GM12878 (cell line): ENCODE measurements around the gene USP11. TPM values are rescaled to one million over a fixed set of nuclear protein-coding genes. Genes with fewer than 3 reads are reported as not detected.
A peak's percentile ranks its signal among the peaks of the same experiment; 100 is the strongest.

Source experiments
- BRCA1 ChIP-seq: IDR thresholded peaks from 2 replicates; pipeline ENCODE4 v1.6.1; 2011; ENCODE audit warnings: low read depth, low read length, improper control_type of control experiment
- CREM ChIP-seq: IDR thresholded peaks from 2 replicates; pipeline ENCODE4 v1.6.1; 2014; ENCODE audit warnings: antibody characterized with exemption, low read depth
- EGR1 ChIP-seq, 2 experiments: IDR thresholded peaks; 1 replicate in 1 of 2; 2 replicates in 1 of 2; pipeline ENCODE4 v1.6.1; 2011 to 2012; ENCODE audit warnings: low read depth in 2 of 2, low read length in 2 of 2, borderline replicate concordance in 1 of 2, mild to moderate bottlenecking in 1 of 2, moderate library complexity in 1 of 2
- FOXK2 ChIP-seq: fragments of 450-650 bp; IDR thresholded peaks from 2 replicates; pipeline ENCODE4 v1.6.1; 2017; ENCODE audit warnings: mild to moderate bottlenecking, moderate library complexity
- FOXM1 ChIP-seq: IDR thresholded peaks from 2 replicates; pipeline ENCODE4 v1.6.1; 2012; ENCODE audit warnings: low read depth, mild to moderate bottlenecking, inconsistent platforms, low read length, moderate library complexity
- HDAC2 ChIP-seq: fragments of 200-600 bp; sonication (generic); IDR thresholded peaks from 2 replicates; pipeline ENCODE4 v1.6.1; 2017
- MYB ChIP-seq: fragments of 150-350 bp; IDR thresholded peaks from 2 replicates; pipeline ENCODE4 v1.6.1; 2014; ENCODE audit warnings: mild to moderate bottlenecking, low read depth, low read length, borderline replicate concordance
- NFIC ChIP-seq: IDR thresholded peaks from 2 replicates; pipeline ENCODE4 v1.6.1; 2012; ENCODE audit warnings: low read depth, mild to moderate bottlenecking, inconsistent platforms, low read length, moderate library complexity
- SP1 ChIP-seq: IDR thresholded peaks from one replicate; pipeline ENCODE4 v1.6.1; 2011; ENCODE audit warnings: low read depth, low read length
- SREBF1 ChIP-seq: IDR thresholded peaks from 2 replicates; pipeline ENCODE4 v1.6.1; 2012; ENCODE audit warnings: mild to moderate bottlenecking, low read length
- SUPT20H ChIP-seq: IDR thresholded peaks from 2 replicates; pipeline ENCODE4 v1.6.1; 2011; ENCODE audit warnings: low read depth, mild to moderate bottlenecking, low read length, moderate library complexity, borderline replicate concordance; ENCODE audit not compliant: control insufficient read depth
- YBX1 ChIP-seq: fragments of 450-650 bp; IDR thresholded peaks from 2 replicates; pipeline ENCODE4 v1.6.1; 2016; ENCODE audit warnings: antibody characterized with exemption
- polyA plus RNA-seq, 11 experiments: library from polyadenylated mRNA; depleted of rRNA in 4 of 11; unstranded in 6 of 11; stranded (reverse) in 5 of 11; fragments of >200 nt; fragmentation: Nextera tagmentation in 4 of 11; fragmentation: Illumina TruSeq in 1 of 11; extraction: Ambion mirVana in 4 of 11; extraction: Trizol in 1 of 11; gene quantifications; 1 replicate in 1 of 11; 2 replicates in 10 of 11; pipeline versions ENCODE4 v1.2.1 to v1.2.3, GENCODE V29; 2011 to 2016; ENCODE audit warnings: inconsistent platforms in 2 of 11, missing spikeins in 2 of 11, low read depth in 1 of 11
- total RNA-seq, 4 experiments: library from RNA; depleted of rRNA in 3 of 4; stranded (reverse); fragments of >200 nt in 3 of 4; fragmentation: Illumina TruSeq in 1 of 4; extraction: Trizol in 1 of 4; gene quantifications; 2 replicates each; pipeline versions ENCODE4 v1.2.1 to v1.2.3, GENCODE V29; 2013 to 2021
- TF ChIP-seq, protein P1 (sequence below): fragments of 450-650 bp; IDR thresholded peaks from 2 replicates; pipeline ENCODE4 v1.6.1; 2016; ENCODE audit warnings: mild to moderate bottlenecking, moderate library complexity, borderline replicate concordance
- TF ChIP-seq, protein P2 (sequence below): fragments of 450-650 bp; formaldehyde crosslinking; IDR thresholded peaks from 2 replicates; pipeline ENCODE4 v1.4.0; 2022; ENCODE audit warnings: mild to moderate bottlenecking, moderate library complexity
- TF ChIP-seq, protein P3 (sequence below): fragments of 450-650 bp; IDR thresholded peaks from 2 replicates; pipeline ENCODE4 v1.6.1; 2016; ENCODE audit warnings: mild to moderate bottlenecking
- TF ChIP-seq, protein P4 (sequence below): fragments of 450-650 bp; IDR thresholded peaks from 2 replicates; pipeline ENCODE4 v1.6.1; 2018; ENCODE audit warnings: mild to moderate bottlenecking, low read depth, moderate library complexity; ENCODE audit not compliant: partially characterized antibody

Gene USP11
- total and polyA plus RNA-seq, 10 of the 15 experiments (the other 5 are each of a cell fraction or from before 2014, with no cell fraction given), result 3.3 to 44.0 (median 20.9) TPM

DNA sequence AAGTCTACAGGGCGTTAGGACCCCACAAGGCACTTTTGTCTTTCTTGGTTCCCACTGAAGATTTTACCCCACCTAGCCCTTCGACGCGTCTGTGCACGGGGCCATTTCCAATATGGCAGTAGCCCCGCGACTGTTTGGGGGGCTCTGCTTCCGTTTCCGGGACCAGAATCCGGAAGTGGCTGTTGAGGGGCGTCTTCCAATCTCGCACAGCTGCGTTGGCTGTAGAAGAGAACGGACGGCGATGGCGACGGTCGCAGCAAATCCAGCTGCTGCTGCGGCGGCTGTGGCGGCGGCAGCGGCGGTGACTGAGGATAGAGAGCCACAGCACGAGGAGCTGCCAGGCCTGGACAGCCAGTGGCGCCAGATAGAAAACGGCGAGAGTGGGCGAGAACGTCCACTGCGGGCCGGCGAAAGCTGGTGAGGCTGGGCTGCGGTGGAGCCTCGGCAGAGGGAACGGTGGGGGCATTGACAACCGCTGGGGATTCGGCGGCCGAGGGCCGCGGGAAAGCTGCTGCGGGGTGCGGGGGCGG is at the start of gene USP11 (continued):
- TF ChIP-seq, protein P1, sequence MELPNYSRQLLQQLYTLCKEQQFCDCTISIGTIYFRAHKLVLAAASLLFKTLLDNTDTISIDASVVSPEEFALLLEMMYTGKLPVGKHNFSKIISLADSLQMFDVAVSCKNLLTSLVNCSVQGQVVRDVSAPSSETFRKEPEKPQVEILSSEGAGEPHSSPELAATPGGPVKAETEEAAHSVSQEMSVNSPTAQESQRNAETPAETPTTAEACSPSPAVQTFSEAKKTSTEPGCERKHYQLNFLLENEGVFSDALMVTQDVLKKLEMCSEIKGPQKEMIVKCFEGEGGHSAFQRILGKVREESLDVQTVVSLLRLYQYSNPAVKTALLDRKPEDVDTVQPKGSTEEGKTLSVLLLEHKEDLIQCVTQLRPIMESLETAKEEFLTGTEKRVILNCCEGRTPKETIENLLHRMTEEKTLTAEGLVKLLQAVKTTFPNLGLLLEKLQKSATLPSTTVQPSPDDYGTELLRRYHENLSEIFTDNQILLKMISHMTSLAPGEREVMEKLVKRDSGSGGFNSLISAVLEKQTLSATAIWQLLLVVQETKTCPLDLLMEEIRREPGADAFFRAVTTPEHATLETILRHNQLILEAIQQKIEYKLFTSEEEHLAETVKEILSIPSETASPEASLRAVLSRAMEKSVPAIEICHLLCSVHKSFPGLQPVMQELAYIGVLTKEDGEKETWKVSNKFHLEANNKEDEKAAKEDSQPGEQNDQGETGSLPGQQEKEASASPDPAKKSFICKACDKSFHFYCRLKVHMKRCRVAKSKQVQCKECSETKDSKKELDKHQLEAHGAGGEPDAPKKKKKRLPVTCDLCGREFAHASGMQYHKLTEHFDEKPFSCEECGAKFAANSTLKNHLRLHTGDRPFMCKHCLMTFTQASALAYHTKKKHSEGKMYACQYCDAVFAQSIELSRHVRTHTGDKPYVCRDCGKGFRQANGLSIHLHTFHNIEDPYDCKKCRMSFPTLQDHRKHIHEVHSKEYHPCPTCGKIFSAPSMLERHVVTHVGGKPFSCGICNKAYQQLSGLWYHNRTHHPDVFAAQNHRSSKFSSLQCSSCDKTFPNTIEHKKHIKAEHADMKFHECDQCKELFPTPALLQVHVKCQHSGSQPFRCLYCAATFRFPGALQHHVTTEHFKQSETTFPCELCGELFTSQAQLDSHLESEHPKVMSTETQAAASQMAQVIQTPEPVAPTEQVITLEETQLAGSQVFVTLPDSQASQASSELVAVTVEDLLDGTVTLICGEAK, result peak; percentile 84
- TF ChIP-seq EGR1 (IDR thresholded peaks at IDR 0.05; ENCODE audit: borderline replicate concordance in 1 of 2, low read depth in 2 of 2, low read length in 2 of 2) (peak in 1 of 2 experiments; percentile 78; a peak in 2 of 3 replicates), MYB (no peak), NFIC (no peak), FOXK2 (no peak), CREM (no peak), SP1 (no peak), SREBF1 (no peak), BRCA1 (no peak), YBX1 (no peak), HDAC2 (no peak), SUPT20H (no peak), FOXM1 (0 out of 2 replicates have a peak, but pooled peaks have one; percentile 11)
- TF ChIP-seq, protein P2, sequence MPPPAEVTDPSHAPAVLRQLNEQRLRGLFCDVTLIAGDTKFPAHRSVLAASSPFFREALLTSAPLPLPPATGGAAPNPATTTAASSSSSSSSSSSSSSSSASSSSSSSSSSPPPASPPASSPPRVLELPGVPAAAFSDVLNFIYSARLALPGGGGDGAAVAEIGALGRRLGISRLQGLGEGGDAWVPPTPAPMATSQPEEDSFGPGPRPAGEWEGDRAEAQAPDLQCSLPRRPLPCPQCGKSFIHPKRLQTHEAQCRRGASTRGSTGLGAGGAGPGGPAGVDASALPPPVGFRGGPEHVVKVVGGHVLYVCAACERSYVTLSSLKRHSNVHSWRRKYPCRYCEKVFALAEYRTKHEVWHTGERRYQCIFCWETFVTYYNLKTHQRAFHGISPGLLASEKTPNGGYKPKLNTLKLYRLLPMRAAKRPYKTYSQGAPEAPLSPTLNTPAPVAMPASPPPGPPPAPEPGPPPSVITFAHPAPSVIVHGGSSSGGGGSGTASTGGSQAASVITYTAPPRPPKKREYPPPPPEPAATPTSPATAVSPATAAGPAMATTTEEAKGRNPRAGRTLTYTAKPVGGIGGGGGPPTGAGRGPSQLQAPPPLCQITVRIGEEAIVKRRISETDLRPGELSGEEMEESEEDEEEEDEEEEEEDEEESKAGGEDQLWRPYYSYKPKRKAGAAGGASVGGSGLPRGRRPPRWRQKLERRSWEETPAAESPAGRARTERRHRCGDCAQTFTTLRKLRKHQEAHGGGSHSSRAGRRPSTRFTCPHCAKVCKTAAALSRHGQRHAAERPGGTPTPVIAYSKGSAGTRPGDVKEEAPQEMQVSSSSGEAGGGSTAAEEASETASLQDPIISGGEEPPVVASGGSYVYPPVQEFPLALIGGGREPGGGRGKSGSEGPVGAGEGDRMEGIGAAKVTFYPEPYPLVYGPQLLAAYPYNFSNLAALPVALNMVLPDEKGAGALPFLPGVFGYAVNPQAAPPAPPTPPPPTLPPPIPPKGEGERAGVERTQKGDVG, result no peak
- TF ChIP-seq, protein P3, sequence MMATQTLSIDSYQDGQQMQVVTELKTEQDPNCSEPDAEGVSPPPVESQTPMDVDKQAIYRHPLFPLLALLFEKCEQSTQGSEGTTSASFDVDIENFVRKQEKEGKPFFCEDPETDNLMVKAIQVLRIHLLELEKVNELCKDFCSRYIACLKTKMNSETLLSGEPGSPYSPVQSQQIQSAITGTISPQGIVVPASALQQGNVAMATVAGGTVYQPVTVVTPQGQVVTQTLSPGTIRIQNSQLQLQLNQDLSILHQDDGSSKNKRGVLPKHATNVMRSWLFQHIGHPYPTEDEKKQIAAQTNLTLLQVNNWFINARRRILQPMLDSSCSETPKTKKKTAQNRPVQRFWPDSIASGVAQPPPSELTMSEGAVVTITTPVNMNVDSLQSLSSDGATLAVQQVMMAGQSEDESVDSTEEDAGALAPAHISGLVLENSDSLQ, result no peak
- TF ChIP-seq, protein P4, sequence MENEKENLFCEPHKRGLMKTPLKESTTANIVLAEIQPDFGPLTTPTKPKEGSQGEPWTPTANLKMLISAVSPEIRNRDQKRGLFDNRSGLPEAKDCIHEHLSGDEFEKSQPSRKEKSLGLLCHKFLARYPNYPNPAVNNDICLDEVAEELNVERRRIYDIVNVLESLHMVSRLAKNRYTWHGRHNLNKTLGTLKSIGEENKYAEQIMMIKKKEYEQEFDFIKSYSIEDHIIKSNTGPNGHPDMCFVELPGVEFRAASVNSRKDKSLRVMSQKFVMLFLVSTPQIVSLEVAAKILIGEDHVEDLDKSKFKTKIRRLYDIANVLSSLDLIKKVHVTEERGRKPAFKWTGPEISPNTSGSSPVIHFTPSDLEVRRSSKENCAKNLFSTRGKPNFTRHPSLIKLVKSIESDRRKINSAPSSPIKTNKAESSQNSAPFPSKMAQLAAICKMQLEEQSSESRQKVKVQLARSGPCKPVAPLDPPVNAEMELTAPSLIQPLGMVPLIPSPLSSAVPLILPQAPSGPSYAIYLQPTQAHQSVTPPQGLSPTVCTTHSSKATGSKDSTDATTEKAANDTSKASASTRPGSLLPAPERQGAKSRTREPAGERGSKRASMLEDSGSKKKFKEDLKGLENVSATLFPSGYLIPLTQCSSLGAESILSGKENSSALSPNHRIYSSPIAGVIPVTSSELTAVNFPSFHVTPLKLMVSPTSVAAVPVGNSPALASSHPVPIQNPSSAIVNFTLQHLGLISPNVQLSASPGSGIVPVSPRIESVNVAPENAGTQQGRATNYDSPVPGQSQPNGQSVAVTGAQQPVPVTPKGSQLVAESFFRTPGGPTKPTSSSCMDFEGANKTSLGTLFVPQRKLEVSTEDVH, result no peak
